Neutrophil (primary cell): ENCODE measurements around the gene SNTG2.

Experiments
- H3K27ac ChIP-seq: fragments of 200-600 bp; sonication (generic); 2 replicates; pipeline ENCODE4 v1.5.1; 2016; ENCODE audit warnings: mild to moderate bottlenecking, moderate library complexity
- H3K27me3 ChIP-seq: fragments of 200-600 bp; sonication (generic); 2 replicates; pipeline ENCODE4 v1.6.0; 2016; ENCODE audit warnings: mild to moderate bottlenecking
- H3K36me3 ChIP-seq: fragments of 200-600 bp; sonication (generic); 2 replicates; pipeline ENCODE4 v1.5.1; 2017
- H3K4me1 ChIP-seq, 2 experiments: fragments of 200-600 bp in 1 of 2; sonication (generic) in 1 of 2; 1 replicate in 1 of 2; 2 replicates in 1 of 2; pipeline versions ENCODE4 v1.5.1 to v1.6.1; 2013 to 2016; ENCODE audit warnings: low read depth in 1 of 2, low read length in 1 of 2, mild to moderate bottlenecking in 1 of 2, moderate library complexity in 1 of 2; ENCODE audit not compliant: control insufficient read depth in 1 of 2, insufficient read depth in 1 of 2
- H3K4me3 ChIP-seq, 2 experiments: fragments of 200-600 bp in 1 of 2; sonication (generic) in 1 of 2; 1 replicate in 1 of 2; 2 replicates in 1 of 2; pipeline ENCODE4 v1.5.1; 2013 to 2016; ENCODE audit warnings: low read depth in 1 of 2, low read length in 1 of 2, mild to moderate bottlenecking in 1 of 2, moderate library complexity in 1 of 2
- H3K9me3 ChIP-seq: fragments of 200-600 bp; sonication (generic); 2 replicates; pipeline ENCODE4 v1.5.1; 2016
- TF ChIP-seq, protein P1 (sequence below): fragments of 200-600 bp; sonication (generic); IDR thresholded peaks from 2 replicates; pipeline ENCODE4 v1.5.1; 2016; ENCODE audit warnings: antibody characterized with exemption

Gene SNTG2

DNA sequence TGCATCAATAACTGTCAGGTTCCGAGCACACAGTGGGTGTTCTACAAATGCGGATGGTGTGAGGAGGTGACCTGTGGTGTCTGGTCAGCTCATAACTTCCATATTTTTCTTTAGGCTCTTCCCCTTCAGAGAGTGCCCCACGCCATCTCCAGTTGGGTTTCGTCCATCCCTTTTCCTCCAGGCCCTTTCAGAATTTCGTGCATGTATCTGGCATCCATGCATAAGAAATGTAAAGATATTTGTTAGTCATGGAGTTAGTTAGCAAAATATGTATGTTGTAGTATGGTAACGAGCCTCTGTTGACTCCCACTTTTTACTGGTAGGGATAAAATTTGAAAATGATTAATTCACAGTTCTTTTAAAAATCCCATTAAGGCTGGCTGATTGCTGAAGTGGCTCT, 67.2 kb downstream of the SNTG2 start:
- TF ChIP-seq, protein P1, sequence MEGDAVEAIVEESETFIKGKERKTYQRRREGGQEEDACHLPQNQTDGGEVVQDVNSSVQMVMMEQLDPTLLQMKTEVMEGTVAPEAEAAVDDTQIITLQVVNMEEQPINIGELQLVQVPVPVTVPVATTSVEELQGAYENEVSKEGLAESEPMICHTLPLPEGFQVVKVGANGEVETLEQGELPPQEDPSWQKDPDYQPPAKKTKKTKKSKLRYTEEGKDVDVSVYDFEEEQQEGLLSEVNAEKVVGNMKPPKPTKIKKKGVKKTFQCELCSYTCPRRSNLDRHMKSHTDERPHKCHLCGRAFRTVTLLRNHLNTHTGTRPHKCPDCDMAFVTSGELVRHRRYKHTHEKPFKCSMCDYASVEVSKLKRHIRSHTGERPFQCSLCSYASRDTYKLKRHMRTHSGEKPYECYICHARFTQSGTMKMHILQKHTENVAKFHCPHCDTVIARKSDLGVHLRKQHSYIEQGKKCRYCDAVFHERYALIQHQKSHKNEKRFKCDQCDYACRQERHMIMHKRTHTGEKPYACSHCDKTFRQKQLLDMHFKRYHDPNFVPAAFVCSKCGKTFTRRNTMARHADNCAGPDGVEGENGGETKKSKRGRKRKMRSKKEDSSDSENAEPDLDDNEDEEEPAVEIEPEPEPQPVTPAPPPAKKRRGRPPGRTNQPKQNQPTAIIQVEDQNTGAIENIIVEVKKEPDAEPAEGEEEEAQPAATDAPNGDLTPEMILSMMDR: no peak
- no peaks in the 10 kb centered on the region for H3K27me3 ChIP-seq
- H3K36me3 ChIP-seq: no peaks in the 10 kb centered on the region
- no peaks in the 10 kb centered on the region for H3K4me1 ChIP-seq
- H3K27ac ChIP-seq: no peak overlapping the region
- H3K9me3 ChIP-seq: no peaks in the 10 kb centered on the region
- no peak overlapping the region for H3K4me3 ChIP-seq

DNA sequence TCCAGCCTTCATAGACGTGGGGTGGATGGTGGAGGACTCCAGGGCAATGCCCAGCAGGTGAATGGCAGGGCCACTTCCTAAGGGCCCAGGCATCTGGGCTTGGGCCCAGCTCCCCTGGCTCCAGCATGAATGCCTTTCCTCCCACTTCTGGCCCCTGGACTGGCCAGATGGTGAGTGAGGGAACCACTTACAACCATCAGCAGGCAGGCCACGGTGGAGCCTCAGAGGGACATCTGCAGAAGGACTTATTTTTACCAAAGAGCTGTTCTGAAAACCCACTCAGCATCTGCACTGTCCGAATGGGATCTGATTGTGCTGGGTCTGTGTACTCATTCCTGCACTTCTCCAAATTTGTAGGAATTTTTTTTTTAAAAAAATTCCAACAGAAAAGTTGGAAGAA, 69.6 kb downstream of the SNTG2 start:
- no peaks in the 10 kb centered on the region for H3K4me1 ChIP-seq
- no peak overlapping the region for H3K27ac ChIP-seq
- H3K4me3 ChIP-seq: no peak overlapping the region
- no peaks in the 10 kb centered on the region for H3K36me3 ChIP-seq
- H3K27me3 ChIP-seq: no peaks in the 10 kb centered on the region
- TF ChIP-seq, protein P1: no peak
- H3K9me3 ChIP-seq: no peaks in the 10 kb centered on the region

DNA sequence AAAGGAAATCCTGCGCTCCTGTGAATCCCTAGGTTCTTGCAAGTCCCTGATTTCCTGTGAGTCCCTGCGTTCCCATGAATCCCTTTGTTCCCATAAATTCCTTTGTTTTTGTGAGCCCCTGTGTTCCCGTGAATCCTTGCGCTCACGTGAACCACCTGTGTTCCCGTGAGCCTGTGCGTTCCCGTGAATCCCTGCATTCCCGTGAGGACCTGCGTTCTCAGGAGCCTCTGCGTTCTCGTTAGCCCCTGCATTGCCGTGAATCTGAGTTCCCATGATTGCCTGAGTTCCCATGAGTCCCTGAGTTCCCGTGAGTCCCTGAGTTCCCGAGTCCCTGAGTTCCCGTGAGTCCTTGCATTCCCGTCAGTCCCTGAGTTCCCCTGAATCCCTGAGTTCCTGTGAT, 71.5 kb downstream of the SNTG2 start:
- H3K4me3 ChIP-seq: no peak overlapping the region
- no peaks in the 10 kb centered on the region for H3K9me3 ChIP-seq
- TF ChIP-seq, protein P1: no peak
- no peak overlapping the region for H3K27ac ChIP-seq
- H3K27me3 ChIP-seq: no peaks in the 10 kb centered on the region
- H3K36me3 ChIP-seq: no peaks in the 10 kb centered on the region
- no peaks in the 10 kb centered on the region for H3K4me1 ChIP-seq

- Histone ChIP-seq H3K9me3 (no peaks in the 10 kb centered on the region), H3K4me3 (no peak overlapping the region), H3K4me1 (no peaks in the 10 kb centered on the region), H3K36me3 (no peaks in the 10 kb centered on the region), H3K27me3 (no peaks in the 10 kb centered on the region), H3K27ac (no peak overlapping the region)
- TF ChIP-seq, protein P1: no peak
These were observed 74.3 kb downstream of the SNTG2 start for GRCh38 chr2:1024981-1025380.

- Histone ChIP-seq H3K27ac (no peak overlapping the region), H3K9me3 (no peaks in the 10 kb centered on the region), H3K4me1 (no peaks in the 10 kb centered on the region), H3K4me3 (no peak overlapping the region), H3K36me3 (no peaks in the 10 kb centered on the region), H3K27me3 (no peaks in the 10 kb centered on the region)
- TF ChIP-seq, protein P1: no peak
These were observed 75.5 kb downstream of the SNTG2 start for GRCh38 chr2:1026141-1026540.

- Histone ChIP-seq H3K36me3 (no peaks in the 10 kb centered on the region), H3K4me1 (no peaks in the 10 kb centered on the region), H3K9me3 (no peaks in the 10 kb centered on the region), H3K4me3 (no peak overlapping the region), H3K27me3 (no peaks in the 10 kb centered on the region), H3K27ac (no peak overlapping the region)
- TF ChIP-seq, protein P1: no peak
These were observed 78.2 kb downstream of the SNTG2 start for GRCh38 chr2:1028831-1029230.
